ENCODE results near the gene FDPS. TPM values are rescaled to one million over a fixed set of nuclear protein-coding genes. Genes with fewer than 3 reads are reported as not detected.

Gene FDPS
- total RNA-seq, 1 experiment from 2014 or later: 301 TPM

GRCh38 chr1:155261493-155261851, 47.2 kb upstream of the FDPS start:
- peak overlapping the region; percentile 95 for H3K4me2 ChIP-seq (ENCODE audit: low read length)
- no peak for TF ChIP-seq EZH2phosphoT487 (IDR thresholded peaks at IDR 0.05; ENCODE audit: borderline replicate concordance, low read length)
- no peak for TF ChIP-seq EZH2 (IDR thresholded peaks at IDR 0.05; ENCODE audit: low read length, unreplicated experiment)
- no peak; the same call in none of the 2 replicates for TF ChIP-seq CTCF (conservative IDR thresholded peaks at IDR 0.05; ENCODE audit: low read depth, low read length)
- H3K4me3 ChIP-seq (ENCODE audit: low read length): peak overlapping the region; percentile 88
- intact Hi-C loops (cut with micrococcal nuclease): no loop called here
- no peaks in the 10 kb centered on the region for H3K27me3 ChIP-seq (ENCODE audit: low read length)
- POLR2A ChIA-PET (ENCODE audit: unreplicated experiment): interaction anchor here (0.6 to 1.2 kb wide), 2 partner anchors 61 to 62 kb away, joined by 3 to 4 read pairs; no protein-coding TSS in a partner anchor
- H3K9me3 ChIP-seq (ENCODE audit: low read length): no peaks in the 10 kb centered on the region
- no peaks in the 10 kb centered on the region for H3K9me2 ChIP-seq (replicated peaks; ENCODE audit: low read length)
- peak overlapping the region; percentile 69 for H3K27ac ChIP-seq (ENCODE audit: low read length)
- CTCF ChIA-PET: interaction anchor here (0.6 to 1.6 kb wide), 3 partner anchors 11 to 52 kb away, joined by 4 to 10 read pairs (median 4); no protein-coding TSS in a partner anchor
- H3K36me3 ChIP-seq (ENCODE audit: low read depth, low read length): peaks cover 37% of the 10 kb centered on the region
- peak overlapping the region; percentile 89 for H3K9ac ChIP-seq (ENCODE audit: low read length)
- H3F3A ChIP-seq (ENCODE audit: low read length, unreplicated experiment): peaks cover 11% of the 10 kb centered on the region
- H3K4me1 ChIP-seq (ENCODE audit: insufficient read depth, low read length): peaks cover 16% of the 10 kb centered on the region
- H3K79me2 ChIP-seq (ENCODE audit: low read length): peaks cover 20% of the 10 kb centered on the region
- DNase-seq (no peak), ATAC-seq (peak; percentile 23)
- H4K20me1 ChIP-seq (ENCODE audit: low read length): no peaks in the 10 kb centered on the region
- peak overlapping the region; percentile 72 for H2AFZ ChIP-seq (ENCODE audit: low read length)
- no TSS peak for BruUV-seq (replicated peaks)

GRCh38 chr1:155261852-155262673, 46.6 kb upstream of the FDPS start, which contains the start of gene SCAMP3:
Gene SCAMP3, minus strand, starts transcription at chr1:155262360. Its CDS starts 209 bp downstream, at chr1:155262151.
- Histone ChIP-seq H3K9me2 (replicated peaks; ENCODE audit: low read length) (no peaks in the 10 kb centered on the region), H3K27ac (ENCODE audit: low read length) (peak within 1 kb of the TSS; percentile 69), H3K4me1 (ENCODE audit: insufficient read depth, low read length) (peaks cover 16% of the 10 kb centered on the region), H3K9ac (ENCODE audit: low read length) (peak within 1 kb of the TSS; percentile 89), H3K4me2 (ENCODE audit: low read length) (peak within 1 kb of the TSS; percentile 95), H3K9me3 (ENCODE audit: low read length) (no peaks in the 10 kb centered on the region), H2AFZ (ENCODE audit: low read length) (peak within 1 kb of the TSS; percentile 72), H4K20me1 (ENCODE audit: low read length) (no peaks in the 10 kb centered on the region), H3K79me2 (ENCODE audit: low read length) (peaks cover 20% of the 10 kb centered on the region), H3F3A (ENCODE audit: low read length, unreplicated experiment) (peaks cover 11% of the 10 kb centered on the region), H3K27me3 (ENCODE audit: low read length) (no peaks in the 10 kb centered on the region), H3K36me3 (ENCODE audit: low read depth, low read length) (peaks cover 40% of the 10 kb centered on the region), H3K4me3 (ENCODE audit: low read length) (peak within 1 kb of the TSS; percentile 88)
- ATAC-seq (peak; percentile 94), DNase-seq (peak; percentile 99)
- intact Hi-C loops (cut with micrococcal nuclease): no loop called here
- CTCF ChIA-PET: interaction anchor here (0.6 to 1.6 kb wide), 2 partner anchors 11 to 37 kb away, joined by 4 to 10 read pairs; no protein-coding TSS in a partner anchor
- BruUV-seq (replicated peaks): TSS peak; percentile 62
- POLR2A ChIA-PET (ENCODE audit: unreplicated experiment): interaction anchor here (0.6 to 1.2 kb wide), 2 partner anchors 61 to 62 kb away, joined by 3 to 4 read pairs; no protein-coding TSS in a partner anchor
- no peak for TF ChIP-seq EZH2phosphoT487 (IDR thresholded peaks at IDR 0.05; ENCODE audit: borderline replicate concordance, low read length)

GRCh38 chr1:155263067-155263466, 45.6 kb upstream of the FDPS start:
- Histone ChIP-seq H3K9me2 (replicated peaks; ENCODE audit: low read length) (no peaks in the 10 kb centered on the region), H3K79me2 (ENCODE audit: low read length) (peaks cover 20% of the 10 kb centered on the region), H3K27ac (ENCODE audit: low read length) (no peak overlapping the region), H3K9me3 (ENCODE audit: low read length) (no peaks in the 10 kb centered on the region), H3K36me3 (ENCODE audit: low read depth, low read length) (peaks cover 50% of the 10 kb centered on the region), H3K4me2 (ENCODE audit: low read length) (no peak overlapping the region), H3K4me1 (ENCODE audit: insufficient read depth, low read length) (peaks cover 16% of the 10 kb centered on the region), H2AFZ (ENCODE audit: low read length) (no peak overlapping the region), H4K20me1 (ENCODE audit: low read length) (no peaks in the 10 kb centered on the region), H3K9ac (ENCODE audit: low read length) (no peak overlapping the region), H3K27me3 (ENCODE audit: low read length) (no peaks in the 10 kb centered on the region), H3F3A (ENCODE audit: low read length, unreplicated experiment) (peaks cover 11% of the 10 kb centered on the region), H3K4me3 (ENCODE audit: low read length) (no peak overlapping the region)
- ATAC-seq: no peak
- no TSS peak for BruUV-seq (replicated peaks)
- no peak for TF ChIP-seq EZH2phosphoT487 (IDR thresholded peaks at IDR 0.05; ENCODE audit: borderline replicate concordance, low read length)
- TF ChIP-seq EZH2 (IDR thresholded peaks at IDR 0.05; ENCODE audit: low read length, unreplicated experiment): no peak
- no peak for TF ChIP-seq CTCF (conservative IDR thresholded peaks at IDR 0.05; ENCODE audit: low read depth, low read length)
- intact Hi-C loops (cut with micrococcal nuclease): no loop called here
- DNase-seq: no peak
- ChIA-PET CTCF (no interaction called here), POLR2A (ENCODE audit: unreplicated experiment) (interaction anchor here (0.6 kb wide), 1 partner anchor 54 kb away, joined by 3 read pairs; no protein-coding TSS in a partner anchor)
